ENCODE data around the gene ANKRD12.

DNA sequence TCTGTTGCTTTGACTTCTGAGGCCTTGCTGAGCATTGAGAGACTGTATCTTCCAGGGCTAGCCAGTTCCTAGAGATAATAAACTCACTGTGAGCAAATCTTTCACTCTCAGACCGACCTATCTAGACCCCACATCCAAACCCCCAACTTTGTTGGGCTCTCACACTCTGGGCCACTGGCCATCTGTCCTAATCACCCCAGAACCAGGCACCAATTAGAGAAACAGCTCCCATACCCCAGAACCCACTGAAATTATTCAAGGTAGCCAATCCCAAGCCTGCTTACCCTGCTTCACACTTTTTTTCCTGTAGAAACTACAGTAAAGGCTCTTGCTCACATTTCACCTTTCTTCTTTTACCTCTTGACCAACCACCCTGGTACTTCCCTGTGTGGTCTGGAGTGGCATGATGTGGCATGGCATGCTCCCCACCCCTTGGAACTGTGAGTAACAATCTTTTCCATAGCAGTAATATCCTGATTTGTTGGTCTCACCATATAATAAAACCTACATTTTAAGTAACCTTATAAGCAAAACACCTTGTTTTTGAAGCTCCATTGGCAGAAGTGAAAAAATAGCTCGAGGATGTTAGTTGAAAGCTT is 55.2 kb downstream of the ANKRD12 start:
- TF ChIP-seq, protein P1, sequence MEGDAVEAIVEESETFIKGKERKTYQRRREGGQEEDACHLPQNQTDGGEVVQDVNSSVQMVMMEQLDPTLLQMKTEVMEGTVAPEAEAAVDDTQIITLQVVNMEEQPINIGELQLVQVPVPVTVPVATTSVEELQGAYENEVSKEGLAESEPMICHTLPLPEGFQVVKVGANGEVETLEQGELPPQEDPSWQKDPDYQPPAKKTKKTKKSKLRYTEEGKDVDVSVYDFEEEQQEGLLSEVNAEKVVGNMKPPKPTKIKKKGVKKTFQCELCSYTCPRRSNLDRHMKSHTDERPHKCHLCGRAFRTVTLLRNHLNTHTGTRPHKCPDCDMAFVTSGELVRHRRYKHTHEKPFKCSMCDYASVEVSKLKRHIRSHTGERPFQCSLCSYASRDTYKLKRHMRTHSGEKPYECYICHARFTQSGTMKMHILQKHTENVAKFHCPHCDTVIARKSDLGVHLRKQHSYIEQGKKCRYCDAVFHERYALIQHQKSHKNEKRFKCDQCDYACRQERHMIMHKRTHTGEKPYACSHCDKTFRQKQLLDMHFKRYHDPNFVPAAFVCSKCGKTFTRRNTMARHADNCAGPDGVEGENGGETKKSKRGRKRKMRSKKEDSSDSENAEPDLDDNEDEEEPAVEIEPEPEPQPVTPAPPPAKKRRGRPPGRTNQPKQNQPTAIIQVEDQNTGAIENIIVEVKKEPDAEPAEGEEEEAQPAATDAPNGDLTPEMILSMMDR (IDR thresholded peaks at IDR 0.05; ENCODE audit: low read depth, low read length), result no peak
- no peak for TF ChIP-seq EZH2phosphoT487 (IDR thresholded peaks at IDR 0.05; ENCODE audit: low read depth)
